GM12878 (cell line): ENCODE data around the gene ZNF436. TPM values are rescaled to one million over a fixed set of nuclear protein-coding genes. Genes with fewer than 3 reads are reported as not detected.

Experiments
- ATAC-seq: fragments of 200-7000 bp; cut with Tn5 transposase; 3 replicates; pipeline ENCODE4 v1.9.1; 2020; ENCODE audit warnings: mild to moderate bottlenecking, moderate library complexity
- BruUV-seq: library from RNA; stranded (reverse); fragments of 400-500 nt; replicated peaks from 2 replicates; lab custom pipeline; 2021; lab: Mats Ljungman, UMichigan
- CTCF ChIA-PET: fragments of 300-600 bp; sonication (Branson Sonifier 250); formaldehyde crosslinking; extraction: SDS; loops from one replicate; lab custom pipeline; 2021; ENCODE audit warnings: inconsistent platforms; lab: Yijun Ruan, JAX
- POLR2A ChIA-PET: fragments of 350-600 bp; formaldehyde crosslinking; extraction: SDS; loops from one replicate; lab custom pipeline; 2021; ENCODE audit warnings: inconsistent platforms; lab: Charles Lee
- RAD21 ChIA-PET: fragments of 300-600 bp; sonication (Branson Sonifier 250); formaldehyde crosslinking; loops from one replicate; lab custom pipeline; 2023; ENCODE audit warnings: antibody characterized with exemption; ENCODE audit not compliant: unreplicated experiment; lab: Charles Lee
- SMC1A ChIA-PET: fragments of 300-600 bp; sonication (Branson Sonifier 250); formaldehyde crosslinking; loops from one replicate; lab custom pipeline; 2023; ENCODE audit not compliant: unreplicated experiment, uncharacterized antibody; lab: Charles Lee
- DNase-seq: peaks from one replicate; pipeline ENCODE4 v3.0.0-alpha.2; 2011; ENCODE audit warnings: low read depth, low spot score
- FAIRE-seq: peaks from 3 replicates; lab custom pipeline; 2011; peaks lifted over from hg19 to GRCh38; lab: Jason Lieb, UNC
- H2AFZ ChIP-seq: 2 replicates; pipeline ENCODE4 v1.6.0; 2011; ENCODE audit warnings: low read depth, low read length, control low read depth; ENCODE audit not compliant: control insufficient read depth
- H3K27ac ChIP-seq: 2 replicates; pipeline ENCODE4 v1.5.1; 2011; ENCODE audit warnings: control low read depth; ENCODE audit not compliant: control insufficient read depth, insufficient read depth
- H3K27me3 ChIP-seq, 2 experiments: replicated peaks in 1 of 2; 2 replicates each; pipeline versions ENCODE4 v1.6.0 to v1.6.1; 2011; ENCODE audit warnings: low read length in 1 of 2; ENCODE audit not compliant: control insufficient read depth in 2 of 2, insufficient read depth in 2 of 2
- H3K36me3 ChIP-seq, 2 experiments: 2 replicates each; pipeline ENCODE4 v1.5.1; 2011; ENCODE audit warnings: low read length in 1 of 2; ENCODE audit not compliant: control insufficient read depth in 2 of 2, insufficient read depth in 2 of 2
- H3K4me1 ChIP-seq: 2 replicates; pipeline ENCODE4 v1.6.1; 2011; ENCODE audit warnings: mild to moderate bottlenecking, low read length, moderate library complexity, mixed read lengths; ENCODE audit not compliant: control insufficient read depth, insufficient read depth
- H3K4me2 ChIP-seq: 2 replicates; pipeline ENCODE4 v1.6.0; 2011; ENCODE audit warnings: control low read depth; ENCODE audit not compliant: control insufficient read depth, insufficient read depth
- H3K4me3 ChIP-seq: fragments of 200-600 bp; sonication (generic); 2 replicates; pipeline ENCODE4 v1.5.1; 2016
- H3K79me2 ChIP-seq: 2 replicates; pipeline ENCODE4 v1.6.0; 2011; ENCODE audit warnings: low read length; ENCODE audit not compliant: control insufficient read depth, insufficient read depth
- H3K9ac ChIP-seq: 2 replicates; pipeline ENCODE4 v1.8.0; 2011; ENCODE audit warnings: low read length, control low read depth, mixed read lengths; ENCODE audit not compliant: control insufficient read depth, insufficient read depth
- H3K9me3 ChIP-seq: replicated peaks from 3 replicates; pipeline ENCODE4 v1.5.1; 2011; ENCODE audit warnings: mild to moderate bottlenecking, low read length; ENCODE audit not compliant: control insufficient read depth, insufficient read depth
- H4K20me1 ChIP-seq: 2 replicates; pipeline ENCODE4 v1.6.0; 2011; ENCODE audit not compliant: control insufficient read depth, insufficient read depth
- ATF7 ChIP-seq: fragments of 450-650 bp; IDR thresholded peaks from 2 replicates; pipeline ENCODE4 v1.6.1; 2016; ENCODE audit warnings: low read depth, mild to moderate bottlenecking
- CHD1 ChIP-seq: IDR thresholded peaks from 2 replicates; pipeline ENCODE4 v1.6.1; 2012; ENCODE audit warnings: low read depth, low read length, improper control_type of control experiment
- CHD4 ChIP-seq: fragments of 200-600 bp; sonication (generic); IDR thresholded peaks from 2 replicates; pipeline ENCODE4 v1.6.1; 2016; ENCODE audit warnings: mild to moderate bottlenecking
- CTCF ChIP-seq, 3 experiments: IDR thresholded peaks in 2 of 3; conservative IDR thresholded peaks in 1 of 3; 2 replicates each; pipeline ENCODE4 v1.5.1; 2011; ENCODE audit warnings: low read depth in 3 of 3, low read length in 3 of 3, mild to moderate bottlenecking in 3 of 3, control low read depth in 2 of 3, moderate library complexity in 2 of 3, inconsistent platforms in 1 of 3, mixed read lengths in 1 of 3; ENCODE audit not compliant: control insufficient read depth in 2 of 3, insufficient read depth in 1 of 3; ENCODE audit errors: extremely low read depth in 1 of 3
- E2F4 ChIP-seq: IDR thresholded peaks from 2 replicates; pipeline ENCODE4 v1.6.1; 2012; ENCODE audit warnings: low read depth, low read length, improper control_type of control experiment
- EED ChIP-seq: sonication (generic); IDR thresholded peaks from 2 replicates; pipeline ENCODE4 v1.6.1; 2016; ENCODE audit warnings: antibody characterized with exemption, low read depth
- NBN ChIP-seq: fragments of 450-650 bp; IDR thresholded peaks from 2 replicates; pipeline ENCODE4 v1.6.1; 2016
- NR2C2 ChIP-seq: IDR thresholded peaks from 2 replicates; pipeline ENCODE4 v1.6.1; 2011; ENCODE audit warnings: borderline replicate concordance, low read depth; ENCODE audit not compliant: control insufficient read depth, insufficient read length
- NR2F1 ChIP-seq: fragments of 450-650 bp; conservative IDR thresholded peaks from 2 replicates; pipeline ENCODE4 v1.6.1; 2017; ENCODE audit warnings: mild to moderate bottlenecking
- PRDM15 ChIP-seq: fragments of 450-650 bp; formaldehyde crosslinking; IDR thresholded peaks from 2 replicates; pipeline ENCODE4 v1.4.0; 2020; ENCODE audit warnings: mild to moderate bottlenecking, moderate library complexity
- SIX5 ChIP-seq: IDR thresholded peaks from 2 replicates; pipeline ENCODE4 v1.6.1; 2011; ENCODE audit warnings: mild to moderate bottlenecking, low read depth, low read length, moderate library complexity; ENCODE audit not compliant: severe bottlenecking
- SMARCA5 ChIP-seq: fragments of 450-650 bp; IDR thresholded peaks from 2 replicates; pipeline ENCODE4 v1.6.1; 2017; ENCODE audit warnings: mild to moderate bottlenecking
- STAT1 ChIP-seq: fragments of 450-650 bp; conservative IDR thresholded peaks from 2 replicates; pipeline ENCODE4 v1.6.1; 2014; ENCODE audit warnings: antibody characterized with exemption, mild to moderate bottlenecking
- STAT3 ChIP-seq: IDR thresholded peaks from 2 replicates; pipeline ENCODE4 v1.6.1; 2011; ENCODE audit warnings: low read depth, low read length, improper control_type of control experiment
- TAF1 ChIP-seq: IDR thresholded peaks from 2 replicates; pipeline ENCODE4 v1.6.1; 2011; ENCODE audit warnings: mild to moderate bottlenecking, low read depth, low read length, borderline replicate concordance
- WGBS: methylation state at CpG from one replicate; pipeline ENCODE4 v1.1.6; 2016; ENCODE audit warnings: low lambda C conversion rate; ENCODE audit not compliant: insufficient replicate concordance, insufficient coverage; ENCODE audit errors: missing lambda C conversion rate; 5-methylcytosine and 5-hydroxymethylcytosine counted together
- in situ Hi-C: fragments of 300-500 bp; cut with MboI; formaldehyde crosslinking; loops from 9 replicates; pipeline ENCODE4 v1.14.3; 2018; ENCODE audit warnings: mixed read lengths
- intact Hi-C: fragments of 100-400 bp; cut with micrococcal nuclease; formaldehyde crosslinking; loops from one replicate; pipeline ENCODE4 v1.14.2; 2022; ENCODE audit not compliant: unreplicated experiment
- polyA plus RNA-seq, 11 experiments: library from polyadenylated mRNA; depleted of rRNA in 4 of 11; unstranded in 6 of 11; stranded (reverse) in 5 of 11; fragments of >200 nt; fragmentation: Nextera tagmentation in 4 of 11; fragmentation: Illumina TruSeq in 1 of 11; extraction: Ambion mirVana in 4 of 11; extraction: Trizol in 1 of 11; gene quantifications; 1 replicate in 1 of 11; 2 replicates in 10 of 11; pipeline versions ENCODE4 v1.2.1 to v1.2.3, GENCODE V29; 2011 to 2016; ENCODE audit warnings: inconsistent platforms in 2 of 11, missing spikeins in 2 of 11, low read depth in 1 of 11
- total RNA-seq, 4 experiments: library from RNA; depleted of rRNA in 3 of 4; stranded (reverse); fragments of >200 nt in 3 of 4; fragmentation: Illumina TruSeq in 1 of 4; extraction: Trizol in 1 of 4; gene quantifications; 2 replicates each; pipeline versions ENCODE4 v1.2.1 to v1.2.3, GENCODE V29; 2013 to 2021

ZNF436 gene
- total and polyA plus RNA-seq, 10 of the 15 experiments (the other 5 are each of a cell fraction or from before 2014, with no cell fraction given) = 0.85 to 4.7 (median 3.0) TPM

- no peak for DNase-seq
- 0 out of 2 replicates have a peak, but pooled peaks cover 3% of the 10 kb centered on the region for H3K4me1 ChIP-seq
- no peaks in the 10 kb centered on the region for H3K9me3 ChIP-seq
- ChIA-PET RAD21 (interaction anchor here (0.6 kb wide), 1 partner anchor 60 kb away, joined by 3 read pairs; no protein-coding TSS in a partner anchor), CTCF (interaction anchor here (1.1 to 1.3 kb wide), 2 partner anchors 226 to 252 kb away, joined by 3 read pairs; no protein-coding TSS in a partner anchor), POLR2A (no interaction called here), SMC1A (interaction anchor here (0.9 kb wide), 1 partner anchor 70 kb away, joined by 3 read pairs; no protein-coding TSS in a partner anchor)
- no peak overlapping the region for H2AFZ ChIP-seq
- intact Hi-C loops (no loop called here), in situ Hi-C loops (no loop called here)
- no peak overlapping the region for H3K9ac ChIP-seq
- 49% methylated on average over 7 of the region's 7 CpGs for WGBS
- no peaks in the 10 kb centered on the region for H4K20me1 ChIP-seq
- no peaks in the 10 kb centered on the region for H3K36me3 ChIP-seq
- H3K27ac ChIP-seq = no peak overlapping the region
- H3K27me3 ChIP-seq = peaks cover 1 to 3% of the 10 kb centered on the region in 2 experiments; a peak in 2 of 4 replicates
- no peak overlapping the region for H3K4me2 ChIP-seq
- no TSS peak for BruUV-seq
- H3K4me3 ChIP-seq = no peak overlapping the region
- ATAC-seq = no peak
- H3K79me2 ChIP-seq = no peaks in the 10 kb centered on the region
- FAIRE-seq = no peak
- TF ChIP-seq STAT3 (no peak), ATF7 (no peak), SIX5 (no peak), SMARCA5 (no peak), CTCF (IDR thresholded peaks at IDR 0.05 in 2 of 3, conservative IDR thresholded peaks at IDR 0.05 in 1 of 3; ENCODE audit: control insufficient read depth in 2 of 3, extremely low read depth in 1 of 3, insufficient read depth in 1 of 3, low read depth in 3 of 3, low read length in 3 of 3) (no peak), EED (no peak), PRDM15 (CRISPR knock-in tag) (no peak), STAT1 (no peak), CHD1 (no peak), TAF1 (no peak), NR2F1 (no peak), NR2C2 (no peak), NBN (no peak), CHD4 (no peak), E2F4 (no peak)
Measured at GRCh38 chr1:23408797-23409290, 39.2 kb upstream of the ZNF436 start.
